ENCODE measurements around the gene ARL15.

The ARL15 gene

DNA sequence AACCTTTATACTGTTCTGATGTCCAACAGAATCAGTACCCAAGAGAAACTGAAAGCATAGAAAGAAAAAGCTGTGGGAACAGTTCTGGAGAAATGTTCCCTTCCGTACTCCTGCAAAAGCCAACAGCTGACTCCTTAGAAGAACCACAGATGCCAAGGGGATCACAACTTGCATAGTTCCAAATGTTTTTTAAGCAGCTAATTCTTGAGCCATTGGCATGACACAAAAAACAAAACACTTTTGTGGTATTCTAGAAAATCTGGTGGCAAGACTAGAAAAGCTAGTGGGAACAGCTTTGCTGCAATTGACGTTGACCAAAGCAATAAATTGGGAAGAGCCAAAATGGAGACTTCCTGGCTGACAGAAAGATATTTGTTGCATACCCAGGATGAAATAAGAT is 189.9 kb downstream of the ARL15 start:
- H3K27me3 ChIP-seq (ENCODE audit: insufficient read depth, low read length): no peaks in the 10 kb centered on the region
- H2AFZ ChIP-seq (ENCODE audit: low read depth, low read length): no peak overlapping the region
- no peaks in the 10 kb centered on the region for H3K9me3 ChIP-seq (ENCODE audit: low read length)
- H3K4me1 ChIP-seq (ENCODE audit: insufficient read depth, low read length): no peaks in the 10 kb centered on the region
- H3K4me3 ChIP-seq (ENCODE audit: low read length): no peak overlapping the region
- no peaks in the 10 kb centered on the region for H3K36me3 ChIP-seq (ENCODE audit: insufficient read depth, low read length)

DNA sequence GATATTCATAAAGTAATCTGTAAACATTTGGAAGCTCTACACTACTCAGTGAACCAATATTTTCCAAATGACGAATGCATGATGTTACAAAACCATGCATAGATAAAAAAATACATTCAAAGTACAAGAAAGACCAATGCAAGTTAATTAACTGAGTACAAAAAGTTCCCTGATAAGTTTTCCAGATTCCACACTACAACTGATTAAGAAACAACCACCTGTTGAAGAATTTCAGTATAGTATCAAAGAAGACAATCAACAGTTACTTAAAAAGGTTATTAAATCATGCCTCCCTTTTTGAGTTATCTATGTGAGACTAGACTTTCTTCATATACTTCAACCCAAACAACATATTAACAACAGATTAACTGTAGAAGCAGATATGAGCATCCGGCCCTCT is 192.4 kb downstream of the ARL15 start:
- Histone ChIP-seq H3K4me1 (ENCODE audit: insufficient read depth, low read length) (peaks cover 3% of the 10 kb centered on the region), H2AFZ (ENCODE audit: low read depth, low read length) (no peak overlapping the region), H3K9me3 (ENCODE audit: low read length) (no peaks in the 10 kb centered on the region), H3K27me3 (ENCODE audit: insufficient read depth, low read length) (no peaks in the 10 kb centered on the region), H3K4me3 (ENCODE audit: low read length) (no peak overlapping the region), H3K36me3 (ENCODE audit: insufficient read depth, low read length) (no peaks in the 10 kb centered on the region)

DNA sequence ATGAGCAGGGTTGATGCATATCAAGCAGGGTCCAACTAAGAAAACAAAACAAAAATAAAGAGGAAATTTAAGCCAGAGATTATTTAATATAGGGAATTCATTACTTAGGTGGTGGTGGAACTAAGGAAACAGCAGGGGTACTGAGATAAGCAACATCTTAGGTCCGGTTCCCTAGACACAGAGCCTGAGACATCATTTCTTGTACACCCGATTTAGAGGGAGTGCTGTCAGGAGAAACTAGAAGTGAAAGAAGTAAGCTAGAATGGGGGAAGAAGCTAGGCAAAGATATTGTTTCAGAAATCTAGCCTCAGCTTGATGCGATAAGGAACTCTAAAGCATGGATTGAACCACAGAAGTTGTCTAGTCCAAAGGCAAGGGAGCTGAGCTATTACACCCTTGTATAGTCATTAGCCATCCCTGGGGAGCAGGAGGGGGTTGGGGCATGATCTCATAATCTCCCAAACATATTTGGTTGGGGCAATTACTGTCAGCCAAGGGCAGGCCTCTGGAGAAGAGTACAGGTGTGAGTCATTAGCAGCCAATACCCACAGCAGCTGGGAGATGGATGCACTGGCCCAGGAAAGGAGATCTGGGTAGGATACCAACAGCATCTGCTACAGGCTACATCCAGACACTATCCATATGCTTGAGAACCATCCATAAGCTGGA is 194.5 kb downstream of the ARL15 start:
- Histone ChIP-seq H2AFZ (ENCODE audit: low read depth, low read length) (no peak overlapping the region), H3K9me3 (ENCODE audit: low read length) (no peaks in the 10 kb centered on the region), H3K36me3 (ENCODE audit: insufficient read depth, low read length) (no peaks in the 10 kb centered on the region), H3K4me3 (ENCODE audit: low read length) (no peak overlapping the region), H3K4me1 (ENCODE audit: insufficient read depth, low read length) (peaks cover 4% of the 10 kb centered on the region), H3K27me3 (ENCODE audit: insufficient read depth, low read length) (no peaks in the 10 kb centered on the region)

DNA sequence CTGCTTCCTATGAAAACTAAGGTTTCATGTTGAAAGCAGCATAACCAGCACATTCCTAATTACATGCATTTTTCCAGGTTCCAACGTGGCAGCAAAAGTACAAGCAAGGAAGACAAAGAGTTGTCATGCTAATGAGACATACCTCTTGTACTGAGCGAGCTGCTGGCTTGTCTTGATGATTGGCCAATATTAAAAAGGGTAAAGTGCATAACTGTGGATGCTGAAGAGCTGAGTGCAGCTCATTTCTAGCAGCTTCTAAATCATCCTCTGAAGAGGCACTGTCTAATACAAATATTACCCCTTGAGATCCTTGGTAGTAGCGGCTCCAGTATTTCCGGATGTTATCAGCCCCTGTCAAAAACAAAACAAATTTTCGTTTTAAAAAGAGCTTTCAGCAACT is 197.3 kb downstream of the ARL15 start:
- no peaks in the 10 kb centered on the region for H3K36me3 ChIP-seq (ENCODE audit: insufficient read depth, low read length)
- H3K27me3 ChIP-seq (ENCODE audit: insufficient read depth, low read length): no peaks in the 10 kb centered on the region
- H3K4me3 ChIP-seq (ENCODE audit: low read length): no peak overlapping the region
- H3K9me3 ChIP-seq (ENCODE audit: low read length): no peaks in the 10 kb centered on the region
- H2AFZ ChIP-seq (ENCODE audit: low read depth, low read length): no peak overlapping the region
- H3K4me1 ChIP-seq (ENCODE audit: insufficient read depth, low read length): peaks cover 4% of the 10 kb centered on the region

DNA sequence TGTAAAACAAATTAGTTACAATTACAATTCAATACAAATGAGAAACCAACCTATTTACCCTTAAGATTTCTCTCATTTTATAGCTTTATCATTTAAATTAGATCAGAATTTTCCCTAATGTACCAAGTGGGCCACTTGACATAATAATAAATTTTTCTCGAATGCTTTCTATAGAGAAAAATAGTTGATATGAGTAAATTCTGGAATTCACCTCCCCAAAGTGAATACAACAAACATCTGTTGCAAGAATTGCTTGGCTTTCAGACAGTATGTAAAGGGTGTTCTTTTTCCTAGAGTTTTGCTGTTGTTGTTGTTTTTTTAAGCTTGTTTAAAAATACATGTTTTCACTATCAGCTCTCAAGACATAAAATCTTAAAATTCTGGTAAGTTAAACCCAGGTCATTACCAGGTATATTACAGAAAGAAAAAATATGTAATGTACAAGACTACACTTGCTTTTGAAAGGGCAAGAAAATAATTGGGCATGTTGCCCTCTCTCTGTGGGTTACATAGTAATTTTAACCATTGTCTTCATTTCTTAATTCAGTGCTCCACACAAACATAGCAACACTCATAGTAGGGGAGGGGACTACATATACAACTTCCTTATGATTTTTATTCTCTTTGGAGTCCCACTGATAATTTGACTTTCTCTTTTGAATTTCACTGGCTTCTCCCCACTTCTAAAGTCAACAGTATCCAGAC is 200.6 kb downstream of the ARL15 start:
- H3K4me1 ChIP-seq (ENCODE audit: insufficient read depth, low read length): peaks cover 5% of the 10 kb centered on the region
- no peaks in the 10 kb centered on the region for H3K27me3 ChIP-seq (ENCODE audit: insufficient read depth, low read length)
- no peak overlapping the region for H3K4me3 ChIP-seq (ENCODE audit: low read length)
- H3K9me3 ChIP-seq (ENCODE audit: low read length): no peaks in the 10 kb centered on the region
- no peak overlapping the region for H2AFZ ChIP-seq (ENCODE audit: low read depth, low read length)
- no peaks in the 10 kb centered on the region for H3K36me3 ChIP-seq (ENCODE audit: insufficient read depth, low read length)

DNA sequence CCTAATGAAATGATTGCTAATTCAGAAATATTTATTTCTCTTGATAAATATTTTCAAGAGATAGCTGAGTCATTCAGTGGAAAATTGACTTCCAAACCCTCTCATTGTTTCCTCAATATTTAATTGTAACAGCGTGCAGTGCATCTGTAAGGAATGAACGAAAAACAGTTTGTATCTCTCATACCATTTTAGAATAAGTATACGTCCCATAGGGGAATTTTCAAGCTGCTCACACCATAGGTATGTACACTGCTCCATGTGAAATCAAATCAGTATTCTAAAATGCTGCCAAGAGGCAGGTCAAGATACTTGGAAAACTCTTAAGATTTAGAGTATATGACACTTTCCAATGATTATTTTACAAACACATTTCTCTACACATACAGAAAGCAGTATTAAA is 202.2 kb downstream of the ARL15 start:
- Histone ChIP-seq H3K4me1 (ENCODE audit: insufficient read depth, low read length) (peaks cover 15% of the 10 kb centered on the region), H3K4me3 (ENCODE audit: low read length) (no peak overlapping the region), H2AFZ (ENCODE audit: low read depth, low read length) (no peak overlapping the region), H3K27me3 (ENCODE audit: insufficient read depth, low read length) (no peaks in the 10 kb centered on the region), H3K36me3 (ENCODE audit: insufficient read depth, low read length) (no peaks in the 10 kb centered on the region), H3K9me3 (ENCODE audit: low read length) (no peaks in the 10 kb centered on the region)

DNA sequence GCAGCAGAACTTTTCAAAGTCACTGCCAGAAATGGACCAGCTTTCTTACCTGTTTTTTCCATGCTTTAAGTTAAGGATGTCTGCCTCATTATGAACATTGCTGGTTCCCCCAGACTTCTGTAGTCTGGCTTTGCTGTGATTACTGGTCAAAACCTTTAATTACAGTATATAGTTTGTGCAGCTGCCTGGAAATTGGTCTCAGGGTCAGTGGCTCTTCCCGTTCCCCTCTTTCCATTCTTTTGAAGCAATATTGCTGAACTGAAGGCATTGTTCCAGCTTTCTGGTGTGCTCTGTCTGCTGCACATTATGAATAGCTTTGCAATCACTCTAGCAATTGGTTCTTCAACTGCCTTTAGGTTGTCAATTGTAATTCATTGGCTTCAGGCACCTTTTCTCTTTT is 206.5 kb downstream of the ARL15 start:
- Histone ChIP-seq H2AFZ (ENCODE audit: low read depth, low read length) (no peak overlapping the region), H3K4me3 (ENCODE audit: low read length) (no peak overlapping the region), H3K9me3 (ENCODE audit: low read length) (no peaks in the 10 kb centered on the region), H3K27me3 (ENCODE audit: insufficient read depth, low read length) (no peaks in the 10 kb centered on the region), H3K36me3 (ENCODE audit: insufficient read depth, low read length) (no peaks in the 10 kb centered on the region), H3K4me1 (ENCODE audit: insufficient read depth, low read length) (peaks cover 13% of the 10 kb centered on the region)

DNA sequence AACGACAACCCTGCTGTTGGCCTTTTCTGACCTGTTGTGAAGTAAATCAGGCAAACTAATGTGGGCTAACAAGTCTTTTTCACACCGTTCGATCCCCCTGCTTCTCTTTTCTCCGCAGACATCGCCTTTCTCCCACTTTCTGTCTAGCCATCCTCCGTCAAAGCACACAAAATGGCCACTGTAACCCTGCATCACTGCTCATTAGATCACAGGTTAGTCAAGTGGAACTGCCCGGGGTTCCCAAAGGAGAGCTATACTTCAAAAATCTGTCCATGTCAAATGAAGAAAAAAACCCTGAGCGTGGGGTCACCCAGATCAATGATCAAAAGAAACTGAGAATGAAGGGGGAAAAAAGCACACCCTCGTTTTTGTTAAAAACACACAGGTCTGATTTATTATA is 212.1 kb downstream of the ARL15 start:
- no peak overlapping the region for H3K4me3 ChIP-seq (ENCODE audit: low read length)
- H3K27me3 ChIP-seq (ENCODE audit: insufficient read depth, low read length): no peaks in the 10 kb centered on the region
- no peaks in the 10 kb centered on the region for H3K4me1 ChIP-seq (ENCODE audit: insufficient read depth, low read length)
- H3K9me3 ChIP-seq (ENCODE audit: low read length): no peaks in the 10 kb centered on the region
- peak overlapping the region; percentile 2 for H2AFZ ChIP-seq (ENCODE audit: low read depth, low read length)
- no peaks in the 10 kb centered on the region for H3K36me3 ChIP-seq (ENCODE audit: insufficient read depth, low read length)

DNA sequence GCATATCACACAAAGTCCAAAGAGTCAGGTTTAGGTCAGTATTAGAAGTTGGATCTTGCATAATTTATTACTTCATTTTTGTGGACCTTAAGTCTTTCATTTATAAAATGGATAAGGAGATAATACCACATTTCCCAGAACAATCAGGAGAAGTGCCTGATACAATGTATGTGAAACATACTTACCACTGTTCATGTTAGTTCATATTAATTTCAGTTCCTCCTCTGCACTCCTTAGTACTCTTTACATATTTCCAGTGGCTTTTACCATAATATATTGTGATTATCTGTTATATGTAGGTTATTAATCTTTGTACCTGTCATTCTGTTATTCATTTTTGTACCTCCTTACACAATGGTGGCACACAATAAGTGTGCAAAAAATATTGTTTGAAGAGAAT is 214.4 kb downstream of the ARL15 start:
- Histone ChIP-seq H3K27me3 (ENCODE audit: insufficient read depth, low read length) (no peaks in the 10 kb centered on the region), H3K4me1 (ENCODE audit: insufficient read depth, low read length) (no peaks in the 10 kb centered on the region), H2AFZ (ENCODE audit: low read depth, low read length) (no peak overlapping the region), H3K9me3 (ENCODE audit: low read length) (no peaks in the 10 kb centered on the region), H3K36me3 (ENCODE audit: insufficient read depth, low read length) (no peaks in the 10 kb centered on the region), H3K4me3 (ENCODE audit: low read length) (no peak overlapping the region)

DNA sequence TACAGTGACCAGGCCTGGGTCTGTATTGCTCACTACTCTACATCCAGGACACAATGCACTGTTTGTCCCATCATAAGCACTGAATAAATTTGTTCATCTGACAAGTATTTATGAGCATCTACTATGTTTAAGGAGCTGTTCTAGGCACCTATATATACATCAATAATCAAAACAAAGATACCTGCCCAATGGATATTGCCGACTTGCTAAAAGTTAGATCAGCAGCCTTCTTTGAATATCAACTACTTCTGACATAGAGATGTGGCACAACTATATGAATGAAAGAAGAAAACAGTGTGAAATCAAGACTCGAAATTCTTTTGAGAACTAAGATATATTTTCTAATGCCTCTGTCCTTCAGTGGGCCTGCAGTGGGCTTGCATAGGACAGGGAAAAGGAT is 215.7 kb downstream of the ARL15 start:
- Histone ChIP-seq H2AFZ (ENCODE audit: low read depth, low read length) (no peak overlapping the region), H3K9me3 (ENCODE audit: low read length) (no peaks in the 10 kb centered on the region), H3K4me3 (ENCODE audit: low read length) (no peak overlapping the region), H3K36me3 (ENCODE audit: insufficient read depth, low read length) (no peaks in the 10 kb centered on the region), H3K27me3 (ENCODE audit: insufficient read depth, low read length) (no peaks in the 10 kb centered on the region), H3K4me1 (ENCODE audit: insufficient read depth, low read length) (no peaks in the 10 kb centered on the region)

DNA sequence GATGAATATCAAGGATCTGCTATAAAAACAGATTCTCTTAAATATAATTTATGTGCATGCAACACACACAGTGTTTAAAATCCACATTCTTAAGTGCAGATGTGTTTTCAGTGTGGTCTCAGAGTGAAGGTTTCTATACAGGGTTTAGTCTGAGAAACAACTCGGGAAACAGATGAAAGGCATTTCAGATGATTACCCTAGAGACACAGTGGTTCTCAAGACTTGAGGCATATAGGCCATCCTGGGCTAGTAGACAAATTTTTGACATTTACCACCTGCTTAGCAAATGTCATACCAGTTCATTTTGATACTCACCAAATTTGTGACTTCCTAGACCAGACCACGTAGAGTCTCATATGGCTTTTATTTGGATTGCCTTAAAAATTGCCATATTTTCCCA is 216.5 kb downstream of the ARL15 start:
- H3K36me3 ChIP-seq (ENCODE audit: insufficient read depth, low read length): no peaks in the 10 kb centered on the region
- no peaks in the 10 kb centered on the region for H3K9me3 ChIP-seq (ENCODE audit: low read length)
- no peak overlapping the region for H3K4me3 ChIP-seq (ENCODE audit: low read length)
- no peak overlapping the region for H2AFZ ChIP-seq (ENCODE audit: low read depth, low read length)
- no peaks in the 10 kb centered on the region for H3K27me3 ChIP-seq (ENCODE audit: insufficient read depth, low read length)
- H3K4me1 ChIP-seq (ENCODE audit: insufficient read depth, low read length): no peaks in the 10 kb centered on the region

DNA sequence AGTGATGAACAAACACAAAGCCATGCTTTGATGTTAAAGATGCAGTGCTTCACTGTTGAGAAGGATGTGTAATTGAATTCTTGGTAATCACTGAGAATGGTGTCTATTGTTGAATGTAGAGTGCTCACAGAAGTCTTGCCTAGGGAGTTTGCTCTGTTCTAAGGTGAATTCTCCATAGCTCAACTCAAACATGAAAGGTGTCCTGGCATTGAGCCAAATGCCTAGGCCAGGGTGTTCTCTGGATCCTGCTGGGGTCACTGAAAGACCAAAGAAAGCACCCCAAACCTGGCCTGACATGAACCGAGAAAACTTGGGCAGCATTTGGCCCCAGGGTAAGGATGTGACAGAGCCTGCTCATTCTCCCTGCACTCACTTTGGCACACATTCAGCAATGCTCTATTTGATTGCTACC is 217.3 kb downstream of the ARL15 start:
- Histone ChIP-seq H3K27me3 (ENCODE audit: insufficient read depth, low read length) (no peaks in the 10 kb centered on the region), H2AFZ (ENCODE audit: low read depth, low read length) (no peak overlapping the region), H3K9me3 (ENCODE audit: low read length) (no peaks in the 10 kb centered on the region), H3K4me3 (ENCODE audit: low read length) (no peak overlapping the region), H3K4me1 (ENCODE audit: insufficient read depth, low read length) (peaks cover 2% of the 10 kb centered on the region), H3K36me3 (ENCODE audit: insufficient read depth, low read length) (no peaks in the 10 kb centered on the region)

DNA sequence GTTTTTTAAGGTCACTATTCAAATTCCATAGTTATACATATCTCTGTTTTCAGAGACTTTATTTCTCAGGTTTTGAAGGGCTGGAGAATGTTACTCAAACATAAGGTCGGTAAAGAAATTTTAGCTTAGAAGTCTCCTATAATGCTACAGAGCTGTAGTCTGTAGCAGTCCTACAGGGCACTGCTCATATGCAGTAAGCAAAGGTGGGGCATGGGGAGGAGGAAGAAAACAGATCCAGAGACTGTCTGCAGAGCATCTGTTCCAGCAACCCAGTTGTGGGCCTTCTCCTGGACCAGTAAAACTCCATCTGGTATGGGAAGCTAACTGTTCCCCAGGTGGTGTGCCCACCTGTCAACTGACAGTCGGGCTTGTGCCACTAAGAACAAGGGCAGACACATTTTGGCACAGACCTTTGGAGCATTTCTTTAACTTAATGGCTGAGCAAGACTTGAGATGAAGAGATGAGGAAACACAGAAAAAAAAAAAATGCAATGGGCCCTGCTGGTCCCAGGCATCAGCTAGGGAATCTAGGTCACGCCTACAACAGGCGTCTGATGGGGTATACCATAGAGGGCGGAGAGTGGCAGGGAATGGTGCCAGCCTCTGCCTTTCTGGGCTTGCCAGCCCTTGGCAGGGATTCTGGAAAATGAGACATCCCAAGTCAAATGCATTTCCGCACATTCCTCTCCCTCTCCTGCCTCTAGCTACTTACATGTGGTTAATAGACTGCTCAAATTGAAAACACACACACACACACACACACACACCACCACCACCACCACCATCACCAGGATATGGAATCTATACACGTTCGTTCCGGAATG is 218.9 kb downstream of the ARL15 start:
- Histone ChIP-seq H3K9me3 (ENCODE audit: low read length) (no peaks in the 10 kb centered on the region), H3K36me3 (ENCODE audit: insufficient read depth, low read length) (no peaks in the 10 kb centered on the region), H2AFZ (ENCODE audit: low read depth, low read length) (no peak overlapping the region), H3K27me3 (ENCODE audit: insufficient read depth, low read length) (no peaks in the 10 kb centered on the region), H3K4me3 (ENCODE audit: low read length) (no peak overlapping the region), H3K4me1 (ENCODE audit: insufficient read depth, low read length) (peaks cover 4% of the 10 kb centered on the region)

All from neuron (in vitro differentiated cells).